PC-9 (cell line): ENCODE measurements around the gene UBE2V1. TPM values are rescaled to one million over a fixed set of nuclear protein-coding genes. Genes with fewer than 3 reads are reported as not detected.
"Not testable (repeated sequence)": the region's sequence is repeated elsewhere in the genome, so short reads cannot be mapped to it uniquely, and the experiment has no call there.

Experiments
- BruUV-seq: library from RNA; stranded (reverse); fragments of 400-500 nt; replicated peaks from 2 replicates; lab custom pipeline; 2021; lab: Mats Ljungman, UMichigan
- CTCF ChIA-PET: fragments of 300-600 bp; sonication (Branson Sonifier 250); formaldehyde crosslinking; loops from one replicate; lab custom pipeline; 2022; ENCODE audit warnings: antibody characterized with exemption; lab: Charles Lee
- POLR2A ChIA-PET: fragments of 300-600 bp; sonication (Branson Sonifier 250); formaldehyde crosslinking; loops from one replicate; lab custom pipeline; 2022; ENCODE audit warnings: antibody characterized with exemption; ENCODE audit not compliant: unreplicated experiment; lab: Charles Lee
- DNase-seq, 2 experiments: peaks; one replicate each; pipeline versions ENCODE4 v3.0.0 to v3.0.0-alpha.2; 2015 to 2022; ENCODE audit warnings: mixed read lengths in 1 of 2
- H2AFZ ChIP-seq: fragments of 200-600 bp; sonication (generic); 2 replicates; pipeline ENCODE4 v1.8.1; 2017; ENCODE audit warnings: antibody characterized with exemption
- H3F3A ChIP-seq: fragments of 200-600 bp; sonication (generic); 2 replicates; pipeline ENCODE4 v1.8.1; 2017; ENCODE audit warnings: antibody characterized with exemption, mild to moderate bottlenecking, low read depth; ENCODE audit not compliant: insufficient read depth
- H3K27ac ChIP-seq: fragments of 200-600 bp; sonication (generic); 2 replicates; pipeline ENCODE4 v1.6.1; 2016; ENCODE audit warnings: mixed run types
- H3K27me3 ChIP-seq: fragments of 200-600 bp; sonication (generic); 2 replicates; pipeline ENCODE4 v1.6.1; 2016; ENCODE audit warnings: low read depth, mixed run types; ENCODE audit not compliant: insufficient read depth
- H3K36me3 ChIP-seq: fragments of 200-600 bp; sonication (generic); 2 replicates; pipeline ENCODE4 v1.6.1; 2016; ENCODE audit warnings: low read depth, mixed run types
- H3K4me1 ChIP-seq: fragments of 200-600 bp; sonication (generic); replicated peaks from 2 replicates; pipeline ENCODE4 v1.6.1; 2016; ENCODE audit warnings: mixed run types; ENCODE audit not compliant: insufficient read depth
- H3K4me2 ChIP-seq: fragments of 200-600 bp; sonication (generic); 2 replicates; pipeline ENCODE4 v1.6.1; 2017; ENCODE audit warnings: mixed run types
- H3K4me3 ChIP-seq: fragments of 200-600 bp; sonication (generic); 2 replicates; pipeline ENCODE4 v1.6.1; 2016; ENCODE audit warnings: mixed run types
- H3K79me2 ChIP-seq: fragments of 200-600 bp; sonication (generic); 2 replicates; pipeline ENCODE4 v1.6.1; 2017; ENCODE audit warnings: low read depth, mixed run types
- H3K9me2 ChIP-seq: fragments of 200-600 bp; sonication (generic); 2 replicates; pipeline ENCODE4 v1.8.1; 2017; ENCODE audit warnings: mild to moderate bottlenecking; ENCODE audit not compliant: insufficient read depth
- H3K9me3 ChIP-seq: fragments of 200-600 bp; sonication (generic); 2 replicates; pipeline ENCODE4 v1.8.1; 2016; ENCODE audit warnings: low read depth; ENCODE audit not compliant: insufficient read depth
- H4K20me1 ChIP-seq: fragments of 200-600 bp; sonication (generic); 2 replicates; pipeline ENCODE4 v1.8.1; 2017; ENCODE audit not compliant: insufficient read depth
- CTCF ChIP-seq: fragments of 200-600 bp; sonication (generic); conservative IDR thresholded peaks from 2 replicates; pipeline ENCODE4 v1.6.1; 2017; ENCODE audit warnings: mixed run types, antibody characterized with exemption, mild to moderate bottlenecking, moderate library complexity
- EZH2 ChIP-seq: fragments of 200-600 bp; sonication (generic); IDR thresholded peaks from 2 replicates; pipeline ENCODE4 v1.8.0; 2017; ENCODE audit warnings: antibody characterized with exemption, low read depth
- intact Hi-C: fragments of 100-400 bp; cut with micrococcal nuclease; formaldehyde crosslinking; loops from one replicate; pipeline ENCODE4 v1.10.0; 2022; ENCODE audit not compliant: unreplicated experiment
- total RNA-seq: library from RNA; stranded (reverse); gene quantifications from 2 replicates; pipeline ENCODE4 v1.2.3, GENCODE V29; 2021

Gene UBE2V1
- total RNA-seq, 1 experiment from 2014 or later, result 174 TPM

- peaks cover 53% of the 10 kb centered on the region for H3K79me2 ChIP-seq
- no peaks in the 10 kb centered on the region for H3K9me3 ChIP-seq
- H3K36me3 ChIP-seq, result 0 out of 2 replicates have a peak, but pooled peaks cover 4% of the 10 kb centered on the region
- peak overlapping the region; percentile 66 for H3K4me2 ChIP-seq
- no peaks in the 10 kb centered on the region for H3K27me3 ChIP-seq
- H3K9me2 ChIP-seq, result no peaks in the 10 kb centered on the region
- peaks cover 3% of the 10 kb centered on the region; the same call in 1 of the 2 replicates for H4K20me1 ChIP-seq
- POLR2A ChIA-PET, result interaction anchor here (0.6 kb wide), 2 partner anchors 72 to 85 kb away, joined by 3 to 9 read pairs; no protein-coding TSS in a partner anchor
- H2AFZ ChIP-seq, result no peak overlapping the region
- H3K27ac ChIP-seq, result peak overlapping the region; percentile 81
- BruUV-seq, result no TSS peak
- peak; percentile 43 to 66 for DNase-seq
- peak overlapping the region; percentile 24; the same call in 1 of the 2 replicates for H3K4me3 ChIP-seq
- TF ChIP-seq EZH2 (no peak), CTCF (peak; percentile 92)
- intact Hi-C loops, result loop anchor here (1.0 to 10.0 kb wide), 8 partner anchors 17 to 738 kb away; partner anchors contain the start of gene SNAI1
- peaks cover 49% of the 10 kb centered on the region for H3F3A ChIP-seq
- CTCF ChIA-PET, result interaction anchor here (0.5 to 1.1 kb wide), 9 partner anchors 9 to 126 kb away, joined by 3 to 7 read pairs (median 3); no protein-coding TSS in a partner anchor
- peaks cover 41% of the 10 kb centered on the region for H3K4me1 ChIP-seq
Observed at GRCh38 chr20:50085481-50086365, 27.2 kb downstream of the UBE2V1 start.

GRCh38 chr20:50085146-50085480 lies 27.8 kb downstream of the UBE2V1 start:
- H2AFZ ChIP-seq, result no peak overlapping the region
- no peak overlapping the region for H3K4me3 ChIP-seq
- H3K27me3 ChIP-seq, result no peaks in the 10 kb centered on the region
- peak overlapping the region; percentile 66; the same call in 1 of the 2 replicates for H3K4me2 ChIP-seq
- H3F3A ChIP-seq, result peaks cover 55% of the 10 kb centered on the region
- no TSS peak for BruUV-seq
- H3K27ac ChIP-seq, result no peak overlapping the region
- no peaks in the 10 kb centered on the region for H3K9me3 ChIP-seq
- DNase-seq, result no peak
- no peaks in the 10 kb centered on the region; the same call in 1 of the 2 replicates for H4K20me1 ChIP-seq
- H3K79me2 ChIP-seq, result peaks cover 47% of the 10 kb centered on the region
- peaks cover 41% of the 10 kb centered on the region for H3K4me1 ChIP-seq
- no peaks in the 10 kb centered on the region for H3K9me2 ChIP-seq
- ChIA-PET POLR2A (no interaction called here), CTCF (interaction anchor here (0.5 to 1.1 kb wide), 8 partner anchors 8 to 336 kb away, joined by 3 to 7 read pairs (median 5); no protein-coding TSS in a partner anchor)
- TF ChIP-seq CTCF (no peak), EZH2 (no peak)
- intact Hi-C loops, result loop anchor here (1.0 to 10.0 kb wide), 5 partner anchors 67 to 738 kb away; partner anchors contain the start of gene SNAI1
- H3K36me3 ChIP-seq, result 0 out of 2 replicates have a peak, but pooled peaks cover 4% of the 10 kb centered on the region

GRCh38 chr20:50083034-50083433 lies 29.9 kb downstream of the UBE2V1 start:
- no peaks in the 10 kb centered on the region for H3K27me3 ChIP-seq
- H3F3A ChIP-seq, result peaks cover 45% of the 10 kb centered on the region
- peaks cover 28% of the 10 kb centered on the region for H3K79me2 ChIP-seq
- no peaks in the 10 kb centered on the region for H4K20me1 ChIP-seq
- no peak overlapping the region for H3K4me2 ChIP-seq
- no peak overlapping the region for H3K27ac ChIP-seq
- POLR2A ChIA-PET, result no interaction called here
- H3K9me3 ChIP-seq, result no peaks in the 10 kb centered on the region
- H3K9me2 ChIP-seq, result no peaks in the 10 kb centered on the region
- no TSS peak for BruUV-seq
- H3K36me3 ChIP-seq, result 0 out of 2 replicates have a peak, but pooled peaks cover 1% of the 10 kb centered on the region
- no peak for TF ChIP-seq EZH2
- TF ChIP-seq CTCF, result no peak
- CTCF ChIA-PET, result no interaction called here
- no peak overlapping the region for H3K4me3 ChIP-seq
- peaks cover 36% of the 10 kb centered on the region for H3K4me1 ChIP-seq
- intact Hi-C loops, result loop anchor here (10.0 kb wide), 1 partner anchor 318 kb away; no protein-coding TSS in a partner anchor
- DNase-seq, result no peak
- no peak overlapping the region for H2AFZ ChIP-seq

- intact Hi-C loops, result loop anchor here (10.0 kb wide), 1 partner anchor 317 kb away; no protein-coding TSS in a partner anchor
- BruUV-seq, result TSS peak; percentile 35
- H3K4me2 ChIP-seq, H3K27me3 ChIP-seq, H2AFZ ChIP-seq, H3K36me3 ChIP-seq, DNase-seq, H3K4me3 ChIP-seq, H4K20me1 ChIP-seq, H3K9me2 ChIP-seq, H3K9me3 ChIP-seq, POLR2A ChIA-PET, H3K27ac ChIP-seq, CTCF ChIA-PET: not testable (repeated sequence)
- H3F3A ChIP-seq, result peaks cover 35% of the 10 kb centered on the region
- H3K79me2 ChIP-seq, result peaks cover 20% of the 10 kb centered on the region
- H3K4me1 ChIP-seq, result peaks cover 26% of the 10 kb centered on the region
Observed at GRCh38 chr20:50082056-50082455, 30.9 kb downstream of the UBE2V1 start.
